Cerebellar cortex (tissue), 1 donor: ENCODE results near the gene THAP8.

Experiments used
- DNase-seq: peaks from one replicate; pipeline ENCODE4 v3.0.0-alpha.2; 2015; ENCODE audit warnings: low spot score

THAP8 gene

GRCh38 chr19:36030264-36031148 is 23.6 kb downstream of the THAP8 start:
- DNase-seq: peak; percentile 77

DNA sequence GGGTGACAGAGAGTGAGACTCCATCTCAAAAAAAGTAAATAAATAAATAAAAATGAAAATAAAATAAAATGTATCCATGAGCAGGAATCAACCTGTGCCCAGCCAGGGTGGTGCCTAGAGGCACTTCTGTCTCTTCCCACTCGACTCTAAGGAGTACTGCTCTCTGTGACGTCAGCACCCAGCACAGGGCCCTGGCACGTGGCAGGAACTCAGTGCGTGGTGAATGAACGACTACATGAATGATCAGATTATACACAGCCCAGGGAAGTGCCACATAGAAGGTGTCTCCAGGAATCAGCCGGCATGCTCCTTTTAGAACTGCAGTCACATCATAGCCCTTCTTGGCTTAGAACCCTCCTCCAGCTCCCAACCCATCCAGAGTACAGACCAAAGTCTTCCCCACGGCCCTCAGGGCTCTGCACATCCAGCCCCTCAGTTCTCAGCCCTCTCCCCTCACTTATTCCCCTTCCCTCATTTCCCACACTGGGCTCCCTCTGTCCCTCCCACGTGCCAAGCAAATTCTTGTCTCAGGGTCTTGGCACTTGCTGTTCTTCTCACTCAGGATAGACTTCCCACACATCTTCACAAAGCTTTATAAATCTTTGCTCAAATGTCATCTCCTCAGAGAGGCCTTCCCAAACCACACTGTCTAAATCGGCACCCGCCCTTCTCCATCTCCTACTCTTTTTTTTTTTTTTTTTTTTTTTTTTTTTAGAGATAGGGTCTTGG is 25.6 kb downstream of the THAP8 start:
- DNase-seq: no peak

GRCh38 chr19:36027696-36028095 is 26.4 kb downstream of the THAP8 start:
- DNase-seq: no peak

GRCh38 chr19:36026091-36026876 is 27.8 kb downstream of the THAP8 start:
- DNase-seq: no peak

DNA sequence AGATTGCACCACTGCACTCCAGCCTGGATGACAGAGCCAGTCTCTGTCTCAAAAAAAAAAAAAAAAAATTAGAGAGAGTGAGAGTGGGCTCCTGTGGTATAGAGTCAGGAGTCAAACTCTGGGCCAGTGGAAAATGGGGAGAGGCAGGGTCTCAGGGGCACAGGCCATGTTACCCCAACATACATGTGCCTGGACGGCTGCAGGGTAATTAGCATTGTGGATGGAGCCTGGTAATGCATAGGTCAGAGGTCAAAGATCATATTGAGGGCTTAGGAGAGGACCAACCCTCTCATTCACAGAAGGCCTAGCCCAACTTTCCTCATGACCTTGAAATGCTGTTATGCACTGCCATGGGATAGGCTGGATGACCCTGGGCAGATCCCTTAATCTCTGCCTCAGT is 28.5 kb downstream of the THAP8 start:
- no peak for DNase-seq

DNA sequence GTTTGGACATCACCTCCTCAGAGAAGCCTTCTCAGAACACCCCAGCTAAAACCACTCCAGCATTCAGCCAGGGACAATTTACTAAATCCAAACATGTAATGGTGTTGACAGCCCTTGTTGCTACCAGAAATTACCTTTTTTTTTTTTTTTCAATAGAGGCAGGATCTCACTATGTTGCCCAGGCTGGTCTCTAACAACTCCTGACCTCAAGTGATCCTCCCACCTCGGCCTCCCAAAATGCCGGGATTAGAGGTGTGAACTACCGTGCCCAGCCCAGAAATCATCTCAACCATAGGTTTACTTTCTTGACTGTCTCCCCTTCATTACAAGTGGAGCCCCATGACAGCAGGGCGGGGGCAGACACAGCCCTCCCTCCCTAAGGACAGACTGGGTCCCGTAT is 30.7 kb downstream of the THAP8 start:
- DNase-seq: no peak

- DNase-seq: no peak
These were observed 34.9 kb downstream of the THAP8 start for GRCh38 chr19:36019061-36019670.

- peak; percentile 100 for DNase-seq
These were observed 39.8 kb downstream of the THAP8 start, which contains the start of gene ALKBH6 for GRCh38 chr19:36014012-36014924. Gene ALKBH6 (minus strand): TSS chr19:36014213. CDS start chr19:36013397, 816 bp downstream.

GRCh38 chr19:36013280-36014011 is 40.6 kb downstream of the THAP8 start:
- no peak for DNase-seq

DNA sequence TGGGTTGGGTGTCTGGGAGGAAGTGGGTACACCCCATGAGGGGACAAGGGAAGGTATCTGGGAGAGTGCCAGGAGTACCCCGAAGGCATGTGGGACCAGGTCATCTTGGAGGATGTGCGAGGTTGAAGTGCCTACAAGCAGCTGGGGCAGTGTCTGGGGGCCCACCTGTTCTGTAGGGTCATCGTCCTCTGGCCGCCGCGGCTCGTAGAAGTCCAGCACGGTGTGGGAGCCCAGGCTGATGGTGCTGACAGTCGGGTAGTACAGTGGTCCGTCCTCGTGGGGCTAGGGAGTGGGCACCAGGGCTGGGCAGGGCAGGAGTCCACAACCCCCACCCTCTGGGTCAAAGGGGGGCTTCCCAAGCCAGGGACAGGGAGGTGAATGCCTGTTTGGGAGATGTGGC is 43.7 kb downstream of the THAP8 start:
- no peak for DNase-seq

- no peak for DNase-seq
These were observed 44.3 kb downstream of the THAP8 start for GRCh38 chr19:36009633-36010379.

- DNase-seq: peak; percentile 68
These were observed 44.9 kb downstream of the THAP8 start for GRCh38 chr19:36009220-36009619.

- DNase-seq: peak; percentile 93
These were observed 45.6 kb downstream of the THAP8 start, which contains the start of gene SYNE4 for GRCh38 chr19:36008336-36008978. Gene SYNE4 (minus strand): TSS chr19:36008813. CDS start chr19:36008681, 132 bp downstream.

GRCh38 chr19:36006955-36007354 is 47.1 kb downstream of the THAP8 start:
- DNase-seq: no peak

DNA sequence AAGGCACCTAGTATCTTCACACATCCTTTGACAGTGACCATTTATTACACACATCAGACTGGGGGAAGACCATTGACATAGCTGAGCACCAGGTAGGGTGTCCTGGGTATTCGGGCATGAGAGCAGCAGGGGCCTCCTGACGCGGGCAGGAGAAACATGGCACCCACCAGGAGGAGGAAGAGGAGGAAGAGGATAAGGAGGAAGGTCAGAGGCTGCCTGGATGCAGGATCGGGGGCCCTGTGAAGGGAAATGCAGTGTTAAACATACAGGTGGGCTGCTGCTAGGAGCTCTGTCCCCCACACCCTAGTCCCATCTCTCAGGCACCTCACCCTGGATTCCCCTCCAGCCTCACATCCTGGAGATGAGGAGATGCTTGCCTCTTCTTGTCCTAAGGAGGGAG is 50.8 kb downstream of the THAP8 start:
- DNase-seq: no peak

- DNase-seq: no peak
These were observed 52.5 kb downstream of the THAP8 start for GRCh38 chr19:36001605-36002004.

GRCh38 chr19:35996777-35997176 is 57.3 kb downstream of the THAP8 start:
- no peak for DNase-seq
